GM12891 (cell line): Measurements from ENCODE around the gene GRM4.

Experiments used
- PAX5 ChIP-seq: IDR thresholded peaks from 2 replicates; pipeline ENCODE4 v1.6.1; 2011; ENCODE audit warnings: low read length, moderate library complexity, mild to moderate bottlenecking; ENCODE audit not compliant: insufficient read depth, severe bottlenecking
- POLR2A ChIP-seq: IDR thresholded peaks from 2 replicates; pipeline ENCODE4 v1.6.1; 2011; ENCODE audit warnings: low read depth, low read length, control low read depth
- POLR2AphosphoS5 ChIP-seq: IDR thresholded peaks from 2 replicates; pipeline ENCODE4 v1.6.1; 2011; ENCODE audit warnings: low read depth, low read length, control low read depth
- SPI1 ChIP-seq: IDR thresholded peaks from 2 replicates; pipeline ENCODE4 v1.6.1; 2011; ENCODE audit warnings: low read depth, low read length, control low read depth
- TAF1 ChIP-seq: IDR thresholded peaks from 2 replicates; pipeline ENCODE4 v1.6.1; 2011; ENCODE audit warnings: low read depth, low read length, control low read depth

GRCh38 chr6:34056305-34057108 lies 89.4 kb downstream of the GRM4 start:
- TF ChIP-seq POLR2A = no peak
- no peak for TF ChIP-seq POLR2AphosphoS5
- TF ChIP-seq TAF1 = no peak
- no peak for TF ChIP-seq PAX5
- TF ChIP-seq SPI1 = no peak
